H1 (cell line): ENCODE data around the gene DND1. TPM values are rescaled to one million over a fixed set of nuclear protein-coding genes. Genes with fewer than 3 reads are reported as not detected.

ENCODE experiments used
- CTCF ChIA-PET: fragments of 300-600 bp; sonication (Branson Sonifier 250); formaldehyde crosslinking; loops from one replicate; lab custom pipeline; 2021; ENCODE audit not compliant: partially characterized antibody; lab: Charles Lee
- POLR2A ChIA-PET: fragments of 300-600 bp; sonication (Branson Sonifier 250); formaldehyde crosslinking; loops from one replicate; lab custom pipeline; 2021; ENCODE audit warnings: inconsistent platforms; ENCODE audit not compliant: partially characterized antibody; lab: Charles Lee
- DNase-seq, 2 experiments: peaks; one replicate each; pipeline versions ENCODE4 v3.0.0 to v3.0.0-alpha.2; 2010 to 2022; ENCODE audit warnings: low spot score in 2 of 2, low read depth in 1 of 2, mixed read lengths in 1 of 2
- FAIRE-seq: peaks from 2 replicates; lab custom pipeline; 2011; peaks lifted over from hg19 to GRCh38; lab: Jason Lieb, UNC
- H2AFZ ChIP-seq: 2 replicates; pipeline ENCODE4 v1.8.1; 2012; ENCODE audit warnings: low read length, inconsistent platforms
- H2AK5ac ChIP-seq: 2 replicates; pipeline ENCODE4 v1.6.1; 2013; ENCODE audit warnings: low read depth, low read length
- H2BK120ac ChIP-seq: replicated peaks from 2 replicates; pipeline ENCODE3; 2013; ENCODE audit warnings: low read depth, low read length, inconsistent platforms
- H2BK12ac ChIP-seq: 2 replicates; pipeline ENCODE4 v1.6.1; 2013; ENCODE audit warnings: low read depth, low read length
- H2BK15ac ChIP-seq: 2 replicates; pipeline ENCODE4 v1.6.1; 2013; ENCODE audit warnings: low read length
- H2BK20ac ChIP-seq: 2 replicates; pipeline ENCODE4 v1.6.1; 2013; ENCODE audit warnings: low read length
- H2BK5ac ChIP-seq: 2 replicates; pipeline ENCODE4 v1.6.1; 2013; ENCODE audit warnings: low read depth, low read length
- H3K14ac ChIP-seq: 2 replicates; pipeline ENCODE4 v1.6.1; 2013; ENCODE audit warnings: inconsistent platforms; ENCODE audit not compliant: insufficient read length
- H3K18ac ChIP-seq: 2 replicates; pipeline ENCODE4 v1.6.1; 2013; ENCODE audit warnings: low read length; ENCODE audit errors: extremely low read depth
- H3K23ac ChIP-seq: 2 replicates; pipeline ENCODE4 v1.6.1; 2013; ENCODE audit warnings: inconsistent platforms; ENCODE audit not compliant: insufficient read length
- H3K23me2 ChIP-seq: 2 replicates; pipeline ENCODE4 v1.6.1; 2013; ENCODE audit warnings: low read depth, low read length
- H3K27ac ChIP-seq: 2 replicates; pipeline ENCODE4 v1.6.1; 2011; ENCODE audit warnings: low read depth, low read length, inconsistent platforms
- H3K27me3 ChIP-seq, 4 experiments: replicated peaks in 1 of 4; 1 replicate in 1 of 4; 2 replicates in 3 of 4; pipeline versions ENCODE4 v1.6.1 to v1.8.1; 2011 to 2013; ENCODE audit warnings: low read length in 3 of 4, mild to moderate bottlenecking in 3 of 4, inconsistent platforms in 2 of 4, mixed read lengths in 2 of 4, moderate library complexity in 1 of 4; ENCODE audit not compliant: control insufficient read depth in 3 of 4, insufficient read depth in 3 of 4; ENCODE audit errors: extremely low read depth in 1 of 4
- H3K36me3 ChIP-seq, 4 experiments: 2 replicates each; pipeline versions ENCODE4 v1.6.1 to v1.8.1; 2011 to 2013; ENCODE audit warnings: mild to moderate bottlenecking in 4 of 4, low read length in 3 of 4, moderate library complexity in 2 of 4, control low read depth in 1 of 4, inconsistent platforms in 1 of 4; ENCODE audit not compliant: insufficient read depth in 4 of 4, control insufficient read depth in 2 of 4
- H3K4ac ChIP-seq: replicated peaks from 2 replicates; pipeline ENCODE3; 2013; ENCODE audit warnings: low read length, low read depth, mixed read lengths, inconsistent platforms; ENCODE audit not compliant: insufficient read length
- H3K4me1 ChIP-seq, 4 experiments: replicated peaks in 1 of 4; 1 replicate in 1 of 4; 2 replicates in 3 of 4; pipeline versions ENCODE4 v1.6.1 to v1.8.1; 2011 to 2013; ENCODE audit warnings: low read length in 3 of 4, inconsistent platforms in 2 of 4, mixed read lengths in 1 of 4; ENCODE audit not compliant: insufficient read depth in 4 of 4, control insufficient read depth in 3 of 4
- H3K4me2 ChIP-seq, 2 experiments: 2 replicates each; pipeline versions ENCODE4 v1.6.1 to v1.8.1; 2011 to 2013; ENCODE audit warnings: low read depth in 2 of 2, low read length in 2 of 2, control low read depth in 1 of 2, inconsistent platforms in 1 of 2, mild to moderate bottlenecking in 1 of 2; ENCODE audit not compliant: insufficient read depth in 1 of 2
- H3K4me3 ChIP-seq, 4 experiments: fragments of 200-600, 300-600 bp in 1 of 4; sonication (generic), shearing (Covaris generic), sonication (Bioruptor Twin) in 1 of 4; 2 replicates each; pipeline versions ENCODE4 v1.5.1 to v1.8.1; 2011 to 2016; ENCODE audit warnings: low read length in 4 of 4, low read depth in 3 of 4, control low read depth in 2 of 4, inconsistent platforms in 2 of 4, mild to moderate bottlenecking in 2 of 4, mixed read lengths in 1 of 4, moderate library complexity in 1 of 4; ENCODE audit not compliant: insufficient read depth in 2 of 4; ENCODE audit errors: extremely low read depth in 1 of 4
- H3K56ac ChIP-seq: replicated peaks from 2 replicates; pipeline ENCODE3; 2013; ENCODE audit warnings: low read depth, mild to moderate bottlenecking, mixed read lengths, low read length, inconsistent platforms; ENCODE audit not compliant: insufficient read length
- H3K79me1 ChIP-seq: 2 replicates; pipeline ENCODE4 v1.6.1; 2013; ENCODE audit warnings: low read depth, low read length, control low read depth
- H3K79me2 ChIP-seq, 2 experiments: 2 replicates each; pipeline versions ENCODE4 v1.6.1 to v1.8.1; 2012 to 2013; ENCODE audit warnings: low read length in 2 of 2, mild to moderate bottlenecking in 2 of 2, inconsistent platforms in 1 of 2; ENCODE audit not compliant: insufficient read depth in 2 of 2, control insufficient read depth in 1 of 2
- H3K9ac ChIP-seq, 4 experiments: replicated peaks in 1 of 4; 1 replicate in 1 of 4; 2 replicates in 3 of 4; pipeline versions ENCODE4 v1.6.1 to v1.8.1; 2011 to 2013; ENCODE audit warnings: low read depth in 3 of 4, low read length in 3 of 4, control low read depth in 2 of 4, mild to moderate bottlenecking in 2 of 4, moderate library complexity in 2 of 4, inconsistent platforms in 1 of 4; ENCODE audit errors: extremely low read depth in 1 of 4
- H3K9me3 ChIP-seq, 2 experiments: 2 replicates each; pipeline versions ENCODE4 v1.6.1 to v1.8.1; 2012 to 2013; ENCODE audit warnings: mild to moderate bottlenecking in 2 of 2, moderate library complexity in 2 of 2, control low read depth in 1 of 2, inconsistent platforms in 1 of 2, low read depth in 1 of 2, low read length in 1 of 2, mixed read lengths in 1 of 2; ENCODE audit not compliant: insufficient read depth in 2 of 2
- H4K20me1 ChIP-seq, 2 experiments: replicated peaks in 1 of 2; 2 replicates each; pipeline versions ENCODE3 to v1.8.1; 2011 to 2013; ENCODE audit warnings: inconsistent platforms in 2 of 2, low read length in 2 of 2, mild to moderate bottlenecking in 1 of 2; ENCODE audit not compliant: insufficient read depth in 2 of 2, control insufficient read depth in 1 of 2
- H4K5ac ChIP-seq: 2 replicates; pipeline ENCODE4 v1.6.1; 2013; ENCODE audit warnings: low read length, low read depth, mixed read lengths, inconsistent platforms; ENCODE audit not compliant: insufficient read length
- H4K8ac ChIP-seq: 2 replicates; pipeline ENCODE4 v1.8.0; 2013; ENCODE audit warnings: mild to moderate bottlenecking, moderate library complexity, low read length, inconsistent platforms; ENCODE audit not compliant: insufficient read depth; ENCODE audit errors: extremely low read depth
- H4K91ac ChIP-seq: replicated peaks from 2 replicates; pipeline ENCODE3; 2013; ENCODE audit warnings: low read length, mixed read lengths, inconsistent platforms; ENCODE audit not compliant: insufficient read length
- BRCA1 ChIP-seq: IDR thresholded peaks from 2 replicates; pipeline ENCODE4 v1.6.1; 2012; ENCODE audit warnings: low read depth, low read length, improper control_type of control experiment
- CBX8 ChIP-seq: fragments of 300-800, 300-1000 bp; sonication (generic); IDR thresholded peaks from 2 replicates; pipeline ENCODE4 v1.7.1; 2016; ENCODE audit warnings: low read depth, low read length, borderline replicate concordance
- CREB1 ChIP-seq: IDR thresholded peaks from 2 replicates; pipeline ENCODE4 v1.6.1; 2012; ENCODE audit warnings: inconsistent platforms
- KDM4A ChIP-seq: IDR thresholded peaks from one replicate; pipeline ENCODE4 v1.7.1; 2012; ENCODE audit warnings: low read depth, mild to moderate bottlenecking, moderate library complexity, low read length, inconsistent platforms; ENCODE audit not compliant: severe bottlenecking
- NRF1 ChIP-seq: IDR thresholded peaks from 2 replicates; pipeline ENCODE4 v1.6.1; 2011; ENCODE audit warnings: mild to moderate bottlenecking, low read depth, low read length, improper control_type of control experiment
- POLR2AphosphoS5 ChIP-seq: IDR thresholded peaks from 2 replicates; pipeline ENCODE4 v1.6.1; 2011; ENCODE audit warnings: low read depth, low read length
- SIX5 ChIP-seq: IDR thresholded peaks from 2 replicates; pipeline ENCODE4 v1.6.1; 2011; ENCODE audit warnings: mild to moderate bottlenecking, low read depth, low read length
- SP1 ChIP-seq: IDR thresholded peaks from 2 replicates; pipeline ENCODE4 v1.6.1; 2011; ENCODE audit warnings: low read depth, low read length
- SP4 ChIP-seq: IDR thresholded peaks from 2 replicates; pipeline ENCODE4 v1.6.1; 2012; ENCODE audit warnings: low read length, inconsistent platforms
- SRF ChIP-seq: IDR thresholded peaks from 2 replicates; pipeline ENCODE4 v1.6.1; 2011; ENCODE audit warnings: mild to moderate bottlenecking, low read depth, low read length, moderate library complexity
- SUZ12 ChIP-seq: fragments of 200-600 bp; sonication (generic); IDR thresholded peaks from 2 replicates; pipeline ENCODE4 v1.6.1; 2012; ENCODE audit warnings: mild to moderate bottlenecking, inconsistent platforms, low read length, moderate library complexity, mixed read lengths
- TBP ChIP-seq: IDR thresholded peaks from 2 replicates; pipeline ENCODE4 v1.6.1; 2011; ENCODE audit warnings: low read depth, low read length, improper control_type of control experiment
- WGBS, 2 experiments: shearing (Covaris generic) in 1 of 2; methylation state at CpG; one replicate each; pipeline versions ENCODE4 v1.1.6 to v1.1.7; 2013 to 2015; ENCODE audit warnings: low lambda C conversion rate in 2 of 2, mixed read lengths in 2 of 2, inconsistent platforms in 1 of 2, low coverage in 1 of 2, missing lambda C conversion rate in 1 of 2; ENCODE audit not compliant: insufficient replicate concordance in 2 of 2, insufficient coverage in 1 of 2, insufficient read length in 1 of 2; ENCODE audit errors: extremely low coverage in 1 of 2, missing lambda C conversion rate in 1 of 2; 5-methylcytosine and 5-hydroxymethylcytosine counted together
- polyA plus RNA-seq, 7 experiments: library from polyadenylated mRNA; depleted of rRNA in 3 of 7; stranded (reverse) in 5 of 7; unstranded in 2 of 7; fragments of >200 nt in 5 of 7; fragments of 200-250 nt in 2 of 7; gene quantifications; 1 replicate in 5 of 7; 2 replicates in 1 of 7; 4 replicates in 1 of 7; pipeline versions ENCODE4 v1.2.1 to v1.2.3, GENCODE V29; 2011 to 2013; ENCODE audit warnings: missing spikeins in 2 of 7, mixed read lengths in 2 of 7
- total RNA-seq: library from RNA; stranded (reverse); fragmentation: NEBNext Ultra II Directional; extraction: Animal tissue kit (Norgen Biotek cat#: 25700); gene quantifications from 2 replicates; pipeline ENCODE4 v1.2.1, GENCODE V29; 2021
- TF ChIP-seq, protein P1 (sequence below), 3 experiments: IDR thresholded peaks; 1 replicate in 2 of 3; 2 replicates in 1 of 3; pipeline versions ENCODE4 v1.5.1 to v1.6.1; 2011; ENCODE audit warnings: low read length in 3 of 3, mild to moderate bottlenecking in 3 of 3, inconsistent platforms in 2 of 3, low read depth in 1 of 3, moderate library complexity in 1 of 3; ENCODE audit not compliant: insufficient read depth in 1 of 3; ENCODE audit errors: control extremely low read depth in 1 of 3

Gene DND1
- total and polyA plus RNA-seq, 2 of the 8 experiments (the other 6 are each of a cell fraction or from before 2014, with no cell fraction given) = 0.41 to 2.1 TPM

- CTCF ChIA-PET = interaction anchor here (1.2 to 1.7 kb wide), 2 partner anchors 14 to 154 kb away, joined by 3 to 5 read pairs; no protein-coding TSS in a partner anchor
- no peaks in the 10 kb centered on the region for H3K4me1 ChIP-seq
- H2BK12ac ChIP-seq = no peak overlapping the region
- H4K8ac ChIP-seq = no peak overlapping the region
- H3K4me3 ChIP-seq = peak overlapping the region in 1 of 4 experiments; percentile 68; a peak in 2 of 8 replicates
- H2BK15ac ChIP-seq = no peak overlapping the region
- H3K79me2 ChIP-seq = no peaks in the 10 kb centered on the region
- no peak overlapping the region for H3K27ac ChIP-seq
- POLR2A ChIA-PET = interaction anchor here (1.0 to 3.2 kb wide), 6 partner anchors 10 to 142 kb away, joined by 3 to 16 read pairs (median 9); partner anchors contain the start of genes IK, NDUFA2 and ZMAT2
- WGBS, 2 experiments = 88% methylated on average over 1 of the region's 1 CpG; no CpG with 5 or more reads in 1 of the 2 experiments
- DNase-seq (no peak), FAIRE-seq (no peak)
- H3K23ac ChIP-seq = no peak overlapping the region
- no peak overlapping the region for H3K18ac ChIP-seq
- H3K14ac ChIP-seq = no peak overlapping the region
- H3K56ac ChIP-seq = no peak overlapping the region
- H3K4ac ChIP-seq = no peak overlapping the region
- no peak for TF ChIP-seq CREB1
- no peak for TF ChIP-seq SIX5
- no peak for TF ChIP-seq NRF1
- TF ChIP-seq SRF = no peak
- no peak for TF ChIP-seq KDM4A
- no peak for TF ChIP-seq BRCA1
- TF ChIP-seq TBP = no peak
- no peak for TF ChIP-seq SUZ12
- no peak for TF ChIP-seq SP1
- TF ChIP-seq, protein P1, sequence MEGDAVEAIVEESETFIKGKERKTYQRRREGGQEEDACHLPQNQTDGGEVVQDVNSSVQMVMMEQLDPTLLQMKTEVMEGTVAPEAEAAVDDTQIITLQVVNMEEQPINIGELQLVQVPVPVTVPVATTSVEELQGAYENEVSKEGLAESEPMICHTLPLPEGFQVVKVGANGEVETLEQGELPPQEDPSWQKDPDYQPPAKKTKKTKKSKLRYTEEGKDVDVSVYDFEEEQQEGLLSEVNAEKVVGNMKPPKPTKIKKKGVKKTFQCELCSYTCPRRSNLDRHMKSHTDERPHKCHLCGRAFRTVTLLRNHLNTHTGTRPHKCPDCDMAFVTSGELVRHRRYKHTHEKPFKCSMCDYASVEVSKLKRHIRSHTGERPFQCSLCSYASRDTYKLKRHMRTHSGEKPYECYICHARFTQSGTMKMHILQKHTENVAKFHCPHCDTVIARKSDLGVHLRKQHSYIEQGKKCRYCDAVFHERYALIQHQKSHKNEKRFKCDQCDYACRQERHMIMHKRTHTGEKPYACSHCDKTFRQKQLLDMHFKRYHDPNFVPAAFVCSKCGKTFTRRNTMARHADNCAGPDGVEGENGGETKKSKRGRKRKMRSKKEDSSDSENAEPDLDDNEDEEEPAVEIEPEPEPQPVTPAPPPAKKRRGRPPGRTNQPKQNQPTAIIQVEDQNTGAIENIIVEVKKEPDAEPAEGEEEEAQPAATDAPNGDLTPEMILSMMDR (IDR thresholded peaks at IDR 0.05; ENCODE audit: control extremely low read depth in 1 of 3, insufficient read depth in 1 of 3, low read depth in 1 of 3, low read length in 3 of 3) = no peak
- no peak for TF ChIP-seq SP4
- TF ChIP-seq CBX8 = no peak
- TF ChIP-seq POLR2AphosphoS5 = no peak
- H3K9me3 ChIP-seq = no peaks in the 10 kb centered on the region
- no peak overlapping the region for H2BK120ac ChIP-seq
- no peak overlapping the region for H2AFZ ChIP-seq
- H2BK20ac ChIP-seq = no peak overlapping the region
- H3K27me3 ChIP-seq = no peaks in the 10 kb centered on the region
- H2BK5ac ChIP-seq = no peak overlapping the region
- H3K4me2 ChIP-seq = no peak overlapping the region; a peak in 1 of 4 replicates
- H3K9ac ChIP-seq = no peak overlapping the region
- no peak overlapping the region for H4K91ac ChIP-seq
- peaks cover 5% of the 10 kb centered on the region; the same call in 1 of the 2 replicates for H3K23me2 ChIP-seq
- no peaks in the 10 kb centered on the region for H4K20me1 ChIP-seq
- no peak overlapping the region for H4K5ac ChIP-seq
- H2AK5ac ChIP-seq = no peak overlapping the region
- no peaks in the 10 kb centered on the region for H3K36me3 ChIP-seq
- H3K79me1 ChIP-seq = no peaks in the 10 kb centered on the region
Measured at GRCh38 chr5:140711794-140712193, 38.4 kb upstream of the DND1 start.
